ENCODE measurements around the gene UTP18. TPM values are rescaled to one million over a fixed set of nuclear protein-coding genes. Genes with fewer than 3 reads are reported as not detected.

Gene UTP18
- total and polyA plus RNA-seq, 4 donors = 12.4 to 17.4 (median 14.2) TPM

DNA sequence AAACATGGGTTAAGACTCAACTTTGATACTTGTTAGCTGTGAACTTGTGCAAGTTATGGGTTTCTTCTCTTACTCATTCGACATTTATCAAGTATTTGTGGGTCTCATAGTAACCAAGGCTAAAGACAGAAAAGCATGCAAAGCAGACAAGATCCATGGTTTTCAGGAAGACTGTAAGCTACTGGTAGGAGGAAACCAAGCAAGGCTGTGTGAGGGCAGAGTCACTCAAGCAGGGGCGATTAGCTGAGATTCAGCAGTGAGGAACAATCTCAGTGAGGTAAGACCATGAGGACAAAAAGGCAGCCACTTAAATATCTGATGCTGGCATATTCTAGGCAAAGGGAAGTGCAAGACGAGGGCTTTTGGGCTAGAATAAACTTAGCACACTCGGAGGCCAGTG lies 30.0 kb upstream of the UTP18 start:
- Histone ChIP-seq H3K9ac (ENCODE audit: low read depth in 1 of 2, low read length in 2 of 2) (no peak overlapping the region), H3K4me3 (ENCODE audit: low read depth in 1 of 3, low read length in 3 of 3) (no peak overlapping the region), H3K9me3 (ENCODE audit: control insufficient read depth in 4 of 4, low read length in 3 of 4) (no peaks in the 10 kb centered on the region), H3K27ac (ENCODE audit: low read depth in 1 of 2, low read length in 2 of 2) (no peak overlapping the region), H3K4me1 (ENCODE audit: control insufficient read depth in 4 of 4, insufficient read depth in 4 of 4, low read length in 3 of 4) (peaks cover 5 to 14% (median 9%) of the 10 kb centered on the region in 4 donors), H3K27me3 (ENCODE audit: control insufficient read depth in 4 of 4, insufficient read depth in 4 of 4, low read length in 3 of 4) (no peaks in the 10 kb centered on the region), H3K36me3 (ENCODE audit: control insufficient read depth in 4 of 4, insufficient read depth in 3 of 4, low read depth in 1 of 4, low read length in 3 of 4) (no peaks in the 10 kb centered on the region)
- no peak for DNase-seq (ENCODE audit: low spot score)
- 88% methylated on average over 4 of the region's 4 CpGs for WGBS
- TF ChIP-seq, protein P1, sequence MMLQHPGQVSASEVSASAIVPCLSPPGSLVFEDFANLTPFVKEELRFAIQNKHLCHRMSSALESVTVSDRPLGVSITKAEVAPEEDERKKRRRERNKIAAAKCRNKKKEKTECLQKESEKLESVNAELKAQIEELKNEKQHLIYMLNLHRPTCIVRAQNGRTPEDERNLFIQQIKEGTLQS (IDR thresholded peaks at IDR 0.05) = no peak
- TF ChIP-seq, protein P2, sequence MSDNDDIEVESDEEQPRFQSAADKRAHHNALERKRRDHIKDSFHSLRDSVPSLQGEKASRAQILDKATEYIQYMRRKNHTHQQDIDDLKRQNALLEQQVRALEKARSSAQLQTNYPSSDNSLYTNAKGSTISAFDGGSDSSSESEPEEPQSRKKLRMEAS (IDR thresholded peaks at IDR 0.05) = no peak
- TF ChIP-seq YY1 (IDR thresholded peaks at IDR 0.05) (no peak), GABPA (IDR thresholded peaks at IDR 0.05 in 1 of 2, conservative IDR thresholded peaks at IDR 0.05 in 1 of 2) (no peak), FOXA1 (IDR thresholded peaks at IDR 0.05) (no peak), JUND (IDR thresholded peaks at IDR 0.05) (no peak), RXRA (IDR thresholded peaks at IDR 0.05) (no peak), SP1 (IDR thresholded peaks at IDR 0.05) (no peak), HNF4A (conservative IDR thresholded peaks at IDR 0.05) (no peak), NR2F2 (IDR thresholded peaks at IDR 0.05) (no peak), TAF1 (conservative IDR thresholded peaks at IDR 0.05) (no peak)
- TF ChIP-seq, protein P3, sequence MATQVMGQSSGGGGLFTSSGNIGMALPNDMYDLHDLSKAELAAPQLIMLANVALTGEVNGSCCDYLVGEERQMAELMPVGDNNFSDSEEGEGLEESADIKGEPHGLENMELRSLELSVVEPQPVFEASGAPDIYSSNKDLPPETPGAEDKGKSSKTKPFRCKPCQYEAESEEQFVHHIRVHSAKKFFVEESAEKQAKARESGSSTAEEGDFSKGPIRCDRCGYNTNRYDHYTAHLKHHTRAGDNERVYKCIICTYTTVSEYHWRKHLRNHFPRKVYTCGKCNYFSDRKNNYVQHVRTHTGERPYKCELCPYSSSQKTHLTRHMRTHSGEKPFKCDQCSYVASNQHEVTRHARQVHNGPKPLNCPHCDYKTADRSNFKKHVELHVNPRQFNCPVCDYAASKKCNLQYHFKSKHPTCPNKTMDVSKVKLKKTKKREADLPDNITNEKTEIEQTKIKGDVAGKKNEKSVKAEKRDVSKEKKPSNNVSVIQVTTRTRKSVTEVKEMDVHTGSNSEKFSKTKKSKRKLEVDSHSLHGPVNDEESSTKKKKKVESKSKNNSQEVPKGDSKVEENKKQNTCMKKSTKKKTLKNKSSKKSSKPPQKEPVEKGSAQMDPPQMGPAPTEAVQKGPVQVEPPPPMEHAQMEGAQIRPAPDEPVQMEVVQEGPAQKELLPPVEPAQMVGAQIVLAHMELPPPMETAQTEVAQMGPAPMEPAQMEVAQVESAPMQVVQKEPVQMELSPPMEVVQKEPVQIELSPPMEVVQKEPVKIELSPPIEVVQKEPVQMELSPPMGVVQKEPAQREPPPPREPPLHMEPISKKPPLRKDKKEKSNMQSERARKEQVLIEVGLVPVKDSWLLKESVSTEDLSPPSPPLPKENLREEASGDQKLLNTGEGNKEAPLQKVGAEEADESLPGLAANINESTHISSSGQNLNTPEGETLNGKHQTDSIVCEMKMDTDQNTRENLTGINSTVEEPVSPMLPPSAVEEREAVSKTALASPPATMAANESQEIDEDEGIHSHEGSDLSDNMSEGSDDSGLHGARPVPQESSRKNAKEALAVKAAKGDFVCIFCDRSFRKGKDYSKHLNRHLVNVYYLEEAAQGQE (IDR thresholded peaks at IDR 0.05) = no peak

DNA sequence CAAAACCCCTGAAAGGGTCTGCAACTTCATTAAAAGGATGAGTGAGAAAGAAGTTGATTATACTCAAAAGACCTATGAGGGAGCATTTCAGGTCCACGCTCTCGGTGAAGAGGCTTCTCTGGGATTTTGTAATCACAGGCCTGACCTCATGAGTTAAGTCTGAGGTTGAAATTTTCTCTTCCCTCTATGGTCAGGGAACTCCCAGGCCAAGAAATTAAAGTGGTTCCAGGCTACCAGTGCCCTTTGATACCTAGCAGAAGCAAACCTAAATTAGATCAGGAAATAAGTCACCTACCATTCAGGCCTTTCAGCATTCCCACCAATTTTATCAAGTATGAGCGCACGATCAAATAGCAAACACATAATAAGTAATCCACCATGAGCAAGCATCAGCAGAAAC lies 28.3 kb upstream of the UTP18 start:
- no peak overlapping the region for H3K4me3 ChIP-seq (ENCODE audit: low read depth in 1 of 3, low read length in 3 of 3)
- TF ChIP-seq, protein P1 (IDR thresholded peaks at IDR 0.05) = no peak
- TF ChIP-seq, protein P2 (IDR thresholded peaks at IDR 0.05) = no peak
- TF ChIP-seq FOXA2 (IDR thresholded peaks at IDR 0.05) (no peak), RAD21 (IDR thresholded peaks at IDR 0.05) (no peak), FOXA1 (IDR thresholded peaks at IDR 0.05) (no peak), SP1 (IDR thresholded peaks at IDR 0.05) (peak; percentile 53), TAF1 (conservative IDR thresholded peaks at IDR 0.05) (no peak), HNF4A (conservative IDR thresholded peaks at IDR 0.05) (peak; percentile 34 to 55), RXRA (IDR thresholded peaks at IDR 0.05) (peak in 1 of 2 donors; percentile 18), HNF4G (IDR thresholded peaks at IDR 0.05) (no peak)
- TF ChIP-seq, protein P3 (IDR thresholded peaks at IDR 0.05) = no peak
- no peak for DNase-seq (ENCODE audit: low spot score)
- H3K4me1 ChIP-seq (ENCODE audit: control insufficient read depth in 4 of 4, insufficient read depth in 4 of 4, low read length in 3 of 4) = peaks cover 5 to 14% (median 9%) of the 10 kb centered on the region in 4 donors
- no peaks in the 10 kb centered on the region for H3K36me3 ChIP-seq (ENCODE audit: control insufficient read depth in 4 of 4, insufficient read depth in 3 of 4, low read depth in 1 of 4, low read length in 3 of 4)
- no peaks in the 10 kb centered on the region for H3K9me3 ChIP-seq (ENCODE audit: control insufficient read depth in 4 of 4, low read length in 3 of 4)
- no peak overlapping the region for H3K9ac ChIP-seq (ENCODE audit: low read depth in 1 of 2, low read length in 2 of 2)
- WGBS = 55% methylated on average over 4 of the region's 4 CpGs
- no peaks in the 10 kb centered on the region for H3K27me3 ChIP-seq (ENCODE audit: control insufficient read depth in 4 of 4, insufficient read depth in 4 of 4, low read length in 3 of 4)
- H3K27ac ChIP-seq (ENCODE audit: low read depth in 1 of 2, low read length in 2 of 2) = no peak overlapping the region
